LNCAP (cell line): ENCODE data around the gene GPC1.

Experiments used
- TF ChIP-seq, protein P1 (sequence below): fragments of 450-650 bp; IDR thresholded peaks from 2 replicates; pipeline ENCODE4 v1.5.1; 2017; ENCODE audit warnings: mild to moderate bottlenecking

The GPC1 gene

DNA sequence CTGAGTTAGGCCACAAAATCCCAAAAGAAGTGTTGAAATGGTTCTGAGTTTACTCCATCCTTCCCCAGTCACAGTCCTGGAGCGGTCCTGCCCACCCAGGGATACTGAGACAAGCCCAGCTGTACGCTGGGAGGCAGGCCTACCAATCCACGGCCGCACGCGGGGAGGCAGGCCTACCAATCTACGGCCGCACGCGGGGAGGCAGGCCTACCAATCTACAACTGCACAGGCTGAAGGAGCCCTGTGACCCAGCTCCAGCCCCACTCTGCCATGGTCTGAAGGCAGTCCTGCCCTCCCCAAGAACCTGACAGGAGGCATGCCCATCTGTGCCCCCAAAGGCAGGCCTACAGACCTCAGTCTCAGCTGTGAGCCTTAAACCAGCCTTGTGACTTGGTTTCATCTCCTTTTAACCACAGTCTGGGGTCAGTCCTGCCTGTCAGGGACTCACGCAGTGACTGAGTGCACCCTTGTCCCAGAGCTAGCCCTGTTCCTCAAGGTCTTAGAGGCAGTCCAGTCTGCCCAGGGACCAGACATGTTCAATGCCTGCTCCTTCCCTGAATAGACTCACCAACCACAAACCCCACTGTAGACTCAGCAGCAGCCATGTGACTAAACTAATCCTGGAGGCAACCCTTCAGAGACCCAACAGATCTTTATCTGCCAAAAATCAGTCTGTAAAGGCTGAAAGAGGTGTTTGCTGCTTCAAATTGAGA, 36.8 kb downstream of the GPC1 start:
- TF ChIP-seq, protein P1, sequence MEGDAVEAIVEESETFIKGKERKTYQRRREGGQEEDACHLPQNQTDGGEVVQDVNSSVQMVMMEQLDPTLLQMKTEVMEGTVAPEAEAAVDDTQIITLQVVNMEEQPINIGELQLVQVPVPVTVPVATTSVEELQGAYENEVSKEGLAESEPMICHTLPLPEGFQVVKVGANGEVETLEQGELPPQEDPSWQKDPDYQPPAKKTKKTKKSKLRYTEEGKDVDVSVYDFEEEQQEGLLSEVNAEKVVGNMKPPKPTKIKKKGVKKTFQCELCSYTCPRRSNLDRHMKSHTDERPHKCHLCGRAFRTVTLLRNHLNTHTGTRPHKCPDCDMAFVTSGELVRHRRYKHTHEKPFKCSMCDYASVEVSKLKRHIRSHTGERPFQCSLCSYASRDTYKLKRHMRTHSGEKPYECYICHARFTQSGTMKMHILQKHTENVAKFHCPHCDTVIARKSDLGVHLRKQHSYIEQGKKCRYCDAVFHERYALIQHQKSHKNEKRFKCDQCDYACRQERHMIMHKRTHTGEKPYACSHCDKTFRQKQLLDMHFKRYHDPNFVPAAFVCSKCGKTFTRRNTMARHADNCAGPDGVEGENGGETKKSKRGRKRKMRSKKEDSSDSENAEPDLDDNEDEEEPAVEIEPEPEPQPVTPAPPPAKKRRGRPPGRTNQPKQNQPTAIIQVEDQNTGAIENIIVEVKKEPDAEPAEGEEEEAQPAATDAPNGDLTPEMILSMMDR: no peak

DNA sequence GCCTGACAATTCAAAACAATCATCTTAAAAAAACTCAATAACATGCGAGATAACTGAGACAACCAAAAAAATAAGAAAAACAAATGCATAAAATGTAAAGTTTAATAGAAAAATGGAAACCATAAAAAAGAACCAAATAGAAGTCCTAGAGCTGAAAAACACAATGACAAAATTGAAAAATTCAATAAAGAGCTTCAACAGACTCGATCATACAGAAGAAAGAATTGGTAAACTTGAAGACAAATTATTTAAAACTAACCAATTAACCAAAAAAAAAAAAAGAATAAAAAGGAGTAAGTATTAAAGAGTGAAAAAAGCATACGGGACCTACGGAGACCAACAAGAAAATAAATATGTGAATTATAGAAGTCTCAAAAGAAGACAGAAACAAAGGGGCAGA, 37.7 kb downstream of the GPC1 start:
- TF ChIP-seq, protein P1: no peak

DNA sequence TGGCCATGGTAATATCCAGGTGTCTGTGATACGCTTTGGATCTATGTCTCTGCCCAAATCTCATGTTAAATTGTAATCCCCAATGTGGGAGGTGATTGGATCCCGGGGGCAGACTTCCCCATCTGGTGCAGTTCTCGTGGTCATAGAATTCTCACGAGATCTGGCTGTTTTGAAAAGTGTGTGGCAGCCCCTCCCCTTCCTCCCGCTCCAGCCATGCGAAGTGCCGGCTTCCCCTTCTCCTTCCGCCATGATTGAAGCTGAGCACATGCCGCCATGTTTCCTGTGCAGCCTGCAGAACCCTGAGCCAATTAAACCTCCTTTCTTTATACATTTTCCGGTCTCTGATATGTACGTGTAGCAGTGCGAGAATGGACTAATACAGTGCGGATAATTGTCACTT, 42.5 kb downstream of the GPC1 start:
- TF ChIP-seq, protein P1: no peak

DNA sequence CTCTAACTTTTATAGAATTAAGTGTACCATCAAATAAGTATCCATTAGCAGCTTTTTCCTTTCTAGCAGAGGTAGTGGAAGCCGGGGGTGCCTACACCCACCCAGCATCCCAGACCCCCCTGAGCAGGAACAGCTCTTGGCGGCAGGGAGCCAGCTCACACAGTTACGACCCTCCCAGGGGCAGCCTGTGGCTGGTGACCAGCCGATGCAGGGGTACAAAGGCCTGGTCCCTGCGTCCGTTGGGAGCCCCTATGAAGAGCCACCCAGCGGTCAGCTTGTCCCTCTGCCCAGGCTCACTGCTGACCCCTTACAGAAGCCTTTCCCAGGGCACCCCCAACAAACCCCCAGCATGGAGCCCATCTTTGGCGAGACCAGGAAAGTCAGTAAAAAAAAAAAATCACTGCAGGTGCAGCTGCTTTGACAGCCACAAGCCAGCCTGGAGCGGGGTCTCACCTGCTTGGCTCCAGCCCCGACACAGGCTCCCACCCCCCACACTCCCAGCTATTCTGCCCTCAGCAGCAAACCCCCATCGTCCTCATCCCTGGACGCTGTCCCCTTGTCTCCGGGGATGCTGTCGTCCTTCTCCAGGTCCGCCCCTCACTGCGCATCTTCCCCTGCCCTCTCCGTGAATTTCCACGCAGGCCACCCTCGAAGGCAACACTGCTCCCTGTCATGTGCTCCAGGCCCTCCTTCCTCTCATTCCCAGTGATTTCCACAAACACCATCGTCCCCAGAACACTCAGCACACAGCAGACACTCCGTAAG, 43.1 kb downstream of the GPC1 start:
- TF ChIP-seq, protein P1: no peak

DNA sequence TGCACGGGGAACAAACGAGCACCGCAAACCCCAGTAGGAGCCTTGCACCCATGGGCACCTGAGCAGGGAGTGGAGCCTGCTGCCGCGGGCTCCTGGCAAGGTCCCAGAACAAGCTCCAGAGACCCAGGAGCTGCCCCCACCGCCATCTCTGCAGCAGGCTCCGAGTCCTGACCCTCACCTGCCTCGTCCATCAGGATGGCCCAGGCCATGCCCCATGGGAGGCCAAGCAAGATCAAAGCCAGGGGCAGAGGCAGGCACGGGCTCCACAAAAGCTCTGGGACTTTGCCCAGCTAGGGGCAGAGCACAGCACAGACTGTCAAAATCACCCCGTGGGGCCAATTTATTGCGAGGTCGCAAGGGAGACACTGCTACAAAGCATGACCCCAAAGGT, 43.6 kb downstream of the GPC1 start:
- TF ChIP-seq, protein P1: no peak

DNA sequence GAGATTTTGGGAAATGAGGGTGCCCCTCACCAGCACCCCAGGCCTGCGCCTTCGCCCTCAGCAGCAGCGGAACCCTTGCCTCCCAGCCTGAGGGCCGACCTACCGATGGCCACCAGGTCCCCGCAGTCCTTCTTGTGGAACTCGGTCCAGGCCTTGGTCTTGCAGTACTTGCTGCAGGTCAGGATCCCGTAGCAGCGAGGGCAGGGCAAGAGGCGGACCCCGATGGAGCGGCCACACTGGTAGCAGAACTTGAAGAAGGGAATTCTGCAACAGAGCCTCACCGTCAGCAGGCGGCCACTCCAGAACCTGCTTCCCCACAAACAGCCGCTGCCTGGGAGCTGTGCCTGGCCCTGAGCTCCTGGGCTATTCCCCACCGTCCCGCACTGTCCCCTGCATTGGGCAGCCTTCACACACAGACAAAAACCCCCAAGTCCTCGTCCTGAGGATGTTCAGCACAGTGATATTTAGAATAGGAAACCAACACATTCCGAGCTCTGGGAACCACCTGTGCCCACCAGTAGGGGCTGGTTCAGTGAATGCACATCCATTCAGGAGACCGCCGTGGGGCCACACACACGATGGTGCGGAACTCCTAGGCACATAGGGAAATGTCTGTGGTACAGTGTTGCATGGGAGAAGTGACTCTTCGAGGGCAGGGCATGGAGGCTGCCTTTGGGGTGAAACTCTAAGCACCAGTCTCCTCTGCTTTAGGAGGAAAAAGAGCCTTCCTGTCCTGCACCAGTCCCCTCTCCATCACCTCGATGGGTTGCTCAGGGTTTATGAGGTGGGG, 45.6 kb downstream of the GPC1 start:
- TF ChIP-seq, protein P1: no peak

DNA sequence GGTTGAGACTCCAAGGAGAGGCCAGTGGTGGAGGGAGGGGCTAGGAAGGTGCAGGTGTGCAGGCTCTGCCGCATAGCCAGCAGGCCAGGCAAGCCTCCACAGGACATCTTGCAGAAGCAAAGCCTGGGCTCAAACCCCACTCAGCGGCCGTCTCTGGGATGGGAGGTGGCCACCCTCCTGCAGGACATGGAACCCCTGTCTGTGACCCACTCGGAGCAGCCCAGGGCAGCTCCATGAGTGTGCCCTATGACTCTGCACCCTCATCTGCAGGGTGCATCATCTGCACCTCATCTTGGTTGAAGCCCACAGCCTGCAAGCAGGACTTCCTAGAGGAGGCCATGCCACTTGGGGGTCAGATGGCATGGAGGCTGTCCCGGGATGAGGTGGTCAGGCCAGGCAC, 46.3 kb downstream of the GPC1 start:
- TF ChIP-seq, protein P1: no peak
